ENCODE measurements around the gene MORN1.

Gene MORN1

GRCh38 chr1:2415337-2415736, 24.0 kb upstream of the MORN1 start:
- no peak for TF ChIP-seq CTCF (IDR thresholded peaks at IDR 0.05; ENCODE audit: low read length, missing control alignments)
- DNase-seq (ENCODE audit: low read depth) = no peak
- H3K4me3 ChIP-seq (replicated peaks; ENCODE audit: low read depth, low read length) = no peak overlapping the region

GRCh38 chr1:2414297-2414958, 23.1 kb upstream of the MORN1 start:
- peak; percentile 79 for TF ChIP-seq CTCF (IDR thresholded peaks at IDR 0.05; ENCODE audit: low read length, missing control alignments)
- no peak overlapping the region for H3K4me3 ChIP-seq (replicated peaks; ENCODE audit: low read depth, low read length)
- peak; percentile 55 for DNase-seq (ENCODE audit: low read depth)

- no peak for DNase-seq (ENCODE audit: low read depth)
- TF ChIP-seq CTCF (IDR thresholded peaks at IDR 0.05; ENCODE audit: low read length, missing control alignments) = no peak
- H3K4me3 ChIP-seq (replicated peaks; ENCODE audit: low read depth, low read length) = peak overlapping the region; percentile 64
These were observed 22.3 kb upstream of the MORN1 start for GRCh38 chr1:2413495-2414296.

GRCh38 chr1:2412773-2413494, 21.6 kb upstream of the MORN1 start:
- H3K4me3 ChIP-seq (replicated peaks; ENCODE audit: low read depth, low read length) = peak overlapping the region; percentile 64
- peak; percentile 49 for DNase-seq (ENCODE audit: low read depth)
- no peak for TF ChIP-seq CTCF (IDR thresholded peaks at IDR 0.05; ENCODE audit: low read length, missing control alignments)

GRCh38 chr1:2412395-2412772, 21.0 kb upstream of the MORN1 start, which contains the start of gene PEX10:
TSS of gene PEX10 (minus strand) at chr1:2412564. CDS start at chr1:2412502, 62 bp downstream.
- peak within 1 kb of the TSS; percentile 82 for H3K4me3 ChIP-seq (replicated peaks; ENCODE audit: low read depth, low read length)
- no peak for TF ChIP-seq CTCF (IDR thresholded peaks at IDR 0.05; ENCODE audit: low read length, missing control alignments)
- DNase-seq (ENCODE audit: low read depth) = peak; percentile 94

GRCh38 chr1:2411801-2412394, 20.5 kb upstream of the MORN1 start:
- TF ChIP-seq CTCF (IDR thresholded peaks at IDR 0.05; ENCODE audit: low read length, missing control alignments) = no peak
- DNase-seq (ENCODE audit: low read depth) = no peak
- peak overlapping the region; percentile 82 for H3K4me3 ChIP-seq (replicated peaks; ENCODE audit: low read depth, low read length)
